ENCODE data around the gene TENT4A. TPM values are rescaled to one million over a fixed set of nuclear protein-coding genes. Genes with fewer than 3 reads are reported as not detected.
"Not testable (repeated sequence)": the region's sequence is repeated elsewhere in the genome, so short reads cannot be mapped to it uniquely, and the experiment has no call there.

TENT4A gene
- polyA plus RNA-seq (2014; cell fraction: cytosol; rRNA removed), result 11.5 and 16.6 TPM in 2 replicates
- 57.7 and 92.4 TPM in 2 replicates for polyA plus RNA-seq (2014; cell fraction: nucleus; rRNA removed)

GRCh38 chr5:6713274-6714225, at the start of gene TENT4A:
TSS of gene TENT4A (plus strand) at chr5:6713432. CDS start at chr5:6713984, 552 bp downstream.
- DNase-seq (ENCODE audit: low spot score), result no peak

GRCh38 chr5:6666762-6667161, 46.5 kb upstream of the TENT4A start:
- DNase-seq (ENCODE audit: low spot score), result no peak

GRCh38 chr5:6667648-6668047, 45.6 kb upstream of the TENT4A start:
- DNase-seq (ENCODE audit: low spot score), result no peak

GRCh38 chr5:6668717-6669116, 44.5 kb upstream of the TENT4A start:
- not testable (repeated sequence) for DNase-seq (ENCODE audit: low spot score)

GRCh38 chr5:6673031-6673430, 40.2 kb upstream of the TENT4A start:
- no peak for DNase-seq (ENCODE audit: low spot score)

- DNase-seq (ENCODE audit: low spot score), result no peak
These were observed 39.3 kb upstream of the TENT4A start for GRCh38 chr5:6673963-6674362.

- DNase-seq (ENCODE audit: low spot score), result no peak
These were observed 38.8 kb upstream of the TENT4A start for GRCh38 chr5:6674421-6674820.

- no peak for DNase-seq (ENCODE audit: low spot score)
These were observed 38.3 kb upstream of the TENT4A start for GRCh38 chr5:6674886-6675285.

GRCh38 chr5:6675784-6676491, 37.3 kb upstream of the TENT4A start:
- DNase-seq (ENCODE audit: low spot score), result no peak

- no peak for DNase-seq (ENCODE audit: low spot score)
These were observed 36.5 kb upstream of the TENT4A start for GRCh38 chr5:6676702-6677101.

GRCh38 chr5:6678385-6678784, 34.8 kb upstream of the TENT4A start:
- DNase-seq (ENCODE audit: low spot score), result no peak

GRCh38 chr5:6680922-6681321, 32.3 kb upstream of the TENT4A start:
- DNase-seq (ENCODE audit: low spot score), result no peak

- DNase-seq (ENCODE audit: low spot score), result no peak
These were observed 31.6 kb upstream of the TENT4A start for GRCh38 chr5:6681682-6682081.

- DNase-seq (ENCODE audit: low spot score), result no peak
These were observed 31.0 kb upstream of the TENT4A start for GRCh38 chr5:6682239-6682638.

- no peak for DNase-seq (ENCODE audit: low spot score)
These were observed 30.0 kb upstream of the TENT4A start for GRCh38 chr5:6683241-6683640.

- DNase-seq (ENCODE audit: low spot score), result no peak
These were observed 29.2 kb upstream of the TENT4A start for GRCh38 chr5:6684075-6684474.

- no peak for DNase-seq (ENCODE audit: low spot score)
These were observed 26.7 kb upstream of the TENT4A start for GRCh38 chr5:6686501-6686900.

- no peak for DNase-seq (ENCODE audit: low spot score)
These were observed 26.3 kb upstream of the TENT4A start for GRCh38 chr5:6686915-6687409.

GRCh38 chr5:6687505-6687904, 25.7 kb upstream of the TENT4A start:
- no peak for DNase-seq (ENCODE audit: low spot score)

- DNase-seq (ENCODE audit: low spot score), result no peak
These were observed 20.3 kb upstream of the TENT4A start for GRCh38 chr5:6692906-6693305.

- DNase-seq (ENCODE audit: low spot score), result no peak
These were observed 14.5 kb upstream of the TENT4A start for GRCh38 chr5:6698696-6699095.

GRCh38 chr5:6699357-6699756, 13.9 kb upstream of the TENT4A start:
- DNase-seq (ENCODE audit: low spot score), result no peak
